Measurements from ENCODE around the gene C9orf72.
"Not testable (repeated sequence)": the region's sequence is repeated elsewhere in the genome, so short reads cannot be mapped to it uniquely, and the experiment has no call there.

Gene C9orf72

DNA sequence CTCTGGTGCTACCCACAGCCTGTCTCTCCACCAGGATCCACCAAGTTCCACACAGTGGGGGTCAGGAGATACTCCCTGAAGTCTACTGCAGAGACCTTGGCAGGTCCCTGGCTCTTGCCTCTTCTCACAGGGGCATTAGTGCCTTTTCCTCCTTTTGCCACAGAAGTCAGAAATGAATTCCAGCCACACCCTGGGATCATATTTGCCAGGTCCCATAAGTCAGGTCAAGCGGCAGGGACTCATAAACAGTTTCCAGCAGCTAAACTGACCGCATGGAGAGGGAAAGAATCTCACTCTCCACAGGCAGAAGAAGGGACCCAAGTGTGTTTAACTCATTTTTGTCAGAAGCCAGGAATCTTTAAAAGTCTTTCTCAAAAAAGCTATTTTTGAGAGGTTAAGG is 62.5 kb downstream of the C9orf72 start:
- no peak for DNase-seq

GRCh38 chr9:27506981-27507380 is 66.3 kb downstream of the C9orf72 start:
- DNase-seq = no peak

DNA sequence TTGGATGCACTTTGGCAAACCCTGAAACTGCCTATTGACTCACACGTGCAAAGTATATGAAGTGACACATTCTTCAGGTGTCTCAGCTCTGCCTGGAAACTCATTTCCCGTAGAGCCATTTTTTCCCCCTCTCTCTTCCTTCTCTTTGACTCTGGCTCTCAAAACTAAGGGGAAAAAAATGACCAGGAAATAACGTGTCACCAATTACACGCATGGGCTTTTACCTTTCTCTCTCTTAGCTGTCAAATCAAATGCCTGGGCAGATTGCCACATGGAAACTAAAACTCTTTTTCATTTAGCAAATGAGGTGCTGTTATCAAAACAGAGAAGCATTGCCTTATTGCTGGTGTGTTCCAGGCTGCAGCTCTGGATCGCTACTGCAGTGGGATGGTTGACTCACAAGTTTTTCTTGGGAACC is 67.5 kb downstream of the C9orf72 start:
- no peak for DNase-seq

DNA sequence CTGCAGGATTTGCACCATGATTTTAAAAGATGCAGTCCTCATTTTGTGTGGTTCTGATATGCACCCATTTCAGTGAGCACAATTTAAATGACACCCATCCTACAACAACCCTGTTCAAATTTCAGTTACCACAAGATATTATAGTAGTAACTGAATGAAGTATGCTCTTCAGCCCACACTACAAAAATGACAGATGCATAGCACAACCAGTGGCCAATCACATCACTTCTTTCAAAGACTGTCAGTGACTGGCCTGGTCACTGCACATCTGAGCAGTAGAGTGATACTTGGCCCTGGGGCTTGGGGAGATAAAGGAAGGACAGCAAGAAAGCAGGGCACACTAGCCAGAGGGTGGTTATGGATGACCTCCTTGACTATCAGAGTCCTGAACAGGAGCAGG is 69.0 kb downstream of the C9orf72 start:
- no peak for DNase-seq

DNA sequence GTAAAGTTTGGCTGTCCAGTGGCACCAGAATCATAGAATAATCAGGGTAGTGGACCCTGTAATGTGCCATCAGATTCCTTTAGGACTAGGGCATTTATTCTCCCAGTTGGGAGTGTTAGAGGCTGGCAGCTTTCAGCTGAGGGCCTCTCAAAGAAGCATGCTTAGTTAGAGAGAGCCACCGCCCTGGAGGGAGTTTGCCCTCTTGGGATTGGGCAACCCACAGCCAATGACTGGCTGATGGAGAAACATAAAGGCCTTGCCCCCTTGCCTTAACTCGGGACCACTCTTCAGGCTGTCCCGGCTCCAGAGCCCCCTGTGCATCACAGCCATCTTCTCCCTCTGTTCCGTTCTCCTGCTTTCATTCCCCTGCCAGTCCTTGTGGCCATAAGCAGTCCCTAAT is 69.7 kb downstream of the C9orf72 start:
- DNase-seq = no peak

- DNase-seq = not testable (repeated sequence)
Observed at GRCh38 chr9:27500902-27501301, 72.4 kb downstream of the C9orf72 start.

DNA sequence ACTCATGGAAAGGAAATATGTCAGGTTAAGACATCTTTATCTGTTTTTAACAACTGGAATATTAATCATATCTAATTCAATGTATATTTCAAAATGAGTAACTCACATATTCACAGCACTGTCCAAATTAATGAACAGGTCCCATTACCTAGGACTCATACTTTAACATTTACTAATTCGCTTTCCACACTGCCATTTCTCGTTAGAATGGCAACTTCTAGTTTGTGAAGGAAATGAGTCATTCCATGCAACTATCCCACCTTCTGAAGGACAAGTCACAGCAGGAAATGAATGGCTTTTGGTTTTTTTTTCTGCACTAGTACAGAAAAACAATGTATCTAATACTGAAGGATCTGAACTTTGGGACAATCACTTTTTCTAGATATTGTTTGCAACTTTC is 73.8 kb downstream of the C9orf72 start:
- no peak for DNase-seq

GRCh38 chr9:27497883-27498417 is 75.3 kb downstream of the C9orf72 start:
- DNase-seq = no peak
